ENCODE measurements around the gene ADAD2. TPM values are rescaled to one million over a fixed set of nuclear protein-coding genes. Genes with fewer than 3 reads are reported as not detected.

Gene ADAD2
- total and polyA plus RNA-seq, 9 of the 15 experiments (the other 6 are each of a cell fraction or from before 2014, with no cell fraction given) = 0.07 TPM; not detected in 8

DNA sequence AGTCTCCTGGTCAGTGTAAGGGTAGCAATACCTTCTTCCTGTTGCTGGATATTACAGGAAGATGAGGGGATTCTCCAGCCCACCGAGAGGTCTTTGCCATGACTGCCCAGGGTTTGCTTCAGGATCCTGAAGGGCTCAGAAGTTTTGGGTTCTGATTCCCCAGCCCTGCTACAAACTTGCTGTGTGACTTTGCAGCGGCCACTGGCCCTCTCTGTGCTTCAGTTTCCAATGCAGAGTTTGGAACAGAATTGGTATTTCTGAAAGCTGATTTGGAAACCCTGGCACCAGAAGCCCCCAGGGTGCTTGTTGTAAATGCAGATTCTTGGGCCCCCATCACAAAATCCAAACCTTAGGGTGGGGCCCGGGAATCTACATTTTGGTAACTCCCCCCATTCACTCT is 34.2 kb downstream of the ADAD2 start (continued):
- TF ChIP-seq, protein P1, sequence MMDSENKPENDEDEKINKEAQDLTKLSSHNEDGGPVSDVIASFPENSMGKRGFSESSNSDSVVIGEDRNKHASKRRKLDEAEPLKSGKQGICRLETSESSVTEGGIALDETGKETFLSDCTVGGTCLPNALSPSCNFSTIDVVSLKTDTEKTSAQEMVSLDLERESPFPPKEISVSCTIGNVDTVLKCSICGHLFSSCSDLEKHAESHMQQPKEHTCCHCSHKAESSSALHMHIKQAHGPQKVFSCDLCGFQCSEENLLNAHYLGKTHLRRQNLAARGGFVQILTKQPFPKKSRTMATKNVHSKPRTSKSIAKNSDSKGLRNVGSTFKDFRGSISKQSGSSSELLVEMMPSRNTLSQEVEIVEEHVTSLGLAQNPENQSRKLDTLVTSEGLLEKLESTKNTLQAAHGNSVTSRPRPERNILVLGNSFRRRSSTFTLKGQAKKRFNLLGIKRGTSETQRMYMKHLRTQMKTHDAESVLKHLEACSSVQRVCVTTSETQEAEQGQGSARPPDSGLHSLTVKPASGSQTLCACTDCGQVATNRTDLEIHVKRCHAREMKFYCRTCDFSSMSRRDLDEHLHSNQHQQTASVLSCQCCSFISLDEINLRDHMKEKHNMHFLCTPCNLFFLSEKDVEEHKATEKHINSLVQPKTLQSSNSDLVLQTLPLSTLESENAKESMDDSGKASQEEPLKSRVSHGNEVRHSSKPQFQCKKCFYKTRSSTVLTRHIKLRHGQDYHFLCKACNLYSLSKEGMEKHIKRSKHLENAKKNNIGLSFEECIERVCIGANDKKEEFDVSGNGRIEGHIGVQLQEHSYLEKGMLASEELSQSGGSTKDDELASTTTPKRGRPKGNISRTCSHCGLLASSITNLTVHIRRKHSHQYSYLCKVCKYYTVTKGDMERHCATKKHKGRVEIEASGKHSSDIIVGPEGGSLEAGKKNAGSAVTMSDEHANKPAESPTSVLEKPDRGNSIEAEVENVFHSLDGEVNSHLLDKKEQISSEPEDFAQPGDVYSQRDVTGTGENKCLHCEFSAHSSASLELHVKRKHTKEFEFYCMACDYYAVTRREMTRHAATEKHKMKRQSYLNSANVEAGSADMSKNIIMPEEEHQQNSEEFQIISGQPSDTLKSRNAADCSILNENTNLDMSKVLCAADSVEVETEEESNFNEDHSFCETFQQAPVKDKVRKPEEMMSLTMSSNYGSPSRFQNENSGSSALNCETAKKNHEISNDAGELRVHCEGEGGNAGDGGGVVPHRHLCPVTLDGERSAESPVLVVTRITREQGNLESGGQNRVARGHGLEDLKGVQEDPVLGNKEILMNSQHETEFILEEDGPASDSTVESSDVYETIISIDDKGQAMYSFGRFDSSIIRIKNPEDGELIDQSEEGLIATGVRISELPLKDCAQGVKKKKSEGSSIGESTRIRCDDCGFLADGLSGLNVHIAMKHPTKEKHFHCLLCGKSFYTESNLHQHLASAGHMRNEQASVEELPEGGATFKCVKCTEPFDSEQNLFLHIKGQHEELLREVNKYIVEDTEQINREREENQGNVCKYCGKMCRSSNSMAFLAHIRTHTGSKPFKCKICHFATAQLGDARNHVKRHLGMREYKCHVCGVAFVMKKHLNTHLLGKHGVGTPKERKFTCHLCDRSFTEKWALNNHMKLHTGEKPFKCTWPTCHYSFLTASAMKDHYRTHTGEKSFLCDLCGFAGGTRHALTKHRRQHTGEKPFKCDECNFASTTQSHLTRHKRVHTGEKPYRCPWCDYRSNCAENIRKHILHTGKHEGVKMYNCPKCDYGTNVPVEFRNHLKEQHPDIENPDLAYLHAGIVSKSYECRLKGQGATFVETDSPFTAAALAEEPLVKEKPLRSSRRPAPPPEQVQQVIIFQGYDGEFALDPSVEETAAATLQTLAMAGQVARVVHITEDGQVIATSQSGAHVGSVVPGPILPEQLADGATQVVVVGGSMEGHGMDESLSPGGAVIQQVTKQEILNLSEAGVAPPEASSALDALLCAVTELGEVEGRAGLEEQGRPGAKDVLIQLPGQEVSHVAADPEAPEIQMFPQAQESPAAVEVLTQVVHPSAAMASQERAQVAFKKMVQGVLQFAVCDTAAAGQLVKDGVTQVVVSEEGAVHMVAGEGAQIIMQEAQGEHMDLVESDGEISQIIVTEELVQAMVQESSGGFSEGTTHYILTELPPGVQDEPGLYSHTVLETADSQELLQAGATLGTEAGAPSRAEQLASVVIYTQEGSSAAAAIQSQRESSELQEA (IDR thresholded peaks at IDR 0.05; ENCODE audit: low read depth) = no peak
- TF ChIP-seq TFAM (CRISPR knock-in tag; conservative IDR thresholded peaks at IDR 0.05) (no peak), HNRNPUL1 (IDR thresholded peaks at IDR 0.05; ENCODE audit: low read length) (no peak), HDGF (IDR thresholded peaks at IDR 0.05) (no peak), ZBTB17 (CRISPR knock-in tag; IDR thresholded peaks at IDR 0.05) (no peak), HDAC3 (IDR thresholded peaks at IDR 0.05; ENCODE audit: borderline replicate concordance, partially characterized antibody) (no peak), SMAD4 (CRISPR knock-in tag; conservative IDR thresholded peaks at IDR 0.05) (no peak), CXXC5 (CRISPR knock-in tag; IDR thresholded peaks at IDR 0.05) (no peak), HMGN3 (IDR thresholded peaks at IDR 0.05; ENCODE audit: borderline replicate concordance, extremely low read depth, insufficient read length, low read depth, low read length) (no peak), KDM1A (IDR thresholded peaks at IDR 0.05) (peak; percentile 25 to 41; a peak in 3 of 4 replicates)
- TF ChIP-seq, protein P2, sequence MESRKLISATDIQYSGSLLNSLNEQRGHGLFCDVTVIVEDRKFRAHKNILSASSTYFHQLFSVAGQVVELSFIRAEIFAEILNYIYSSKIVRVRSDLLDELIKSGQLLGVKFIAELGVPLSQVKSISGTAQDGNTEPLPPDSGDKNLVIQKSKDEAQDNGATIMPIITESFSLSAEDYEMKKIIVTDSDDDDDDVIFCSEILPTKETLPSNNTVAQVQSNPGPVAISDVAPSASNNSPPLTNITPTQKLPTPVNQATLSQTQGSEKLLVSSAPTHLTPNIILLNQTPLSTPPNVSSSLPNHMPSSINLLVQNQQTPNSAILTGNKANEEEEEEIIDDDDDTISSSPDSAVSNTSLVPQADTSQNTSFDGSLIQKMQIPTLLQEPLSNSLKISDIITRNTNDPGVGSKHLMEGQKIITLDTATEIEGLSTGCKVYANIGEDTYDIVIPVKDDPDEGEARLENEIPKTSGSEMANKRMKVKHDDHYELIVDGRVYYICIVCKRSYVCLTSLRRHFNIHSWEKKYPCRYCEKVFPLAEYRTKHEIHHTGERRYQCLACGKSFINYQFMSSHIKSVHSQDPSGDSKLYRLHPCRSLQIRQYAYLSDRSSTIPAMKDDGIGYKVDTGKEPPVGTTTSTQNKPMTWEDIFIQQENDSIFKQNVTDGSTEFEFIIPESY (CRISPR knock-in tag; IDR thresholded peaks at IDR 0.05) = no peak

Measured in K562 (cell line).